B cell (primary cell): ENCODE results near the gene SLF2. TPM values are rescaled to one million over a fixed set of nuclear protein-coding genes. Genes with fewer than 3 reads are reported as not detected.

Experiments used
- ATAC-seq: fragments of 200-7000 bp; cut with Tn5 transposase; one replicate; pipeline ENCODE4 v1.10.0; 2021; ENCODE audit warnings: low read depth, mild to moderate bottlenecking, moderate number of reproducible peaks, moderate library complexity
- CTCF ChIA-PET: fragments of 350-600 bp; sonication (Branson Sonifier 250); formaldehyde crosslinking; loops from one replicate; lab custom pipeline; 2021; ENCODE audit warnings: antibody characterized with exemption, inconsistent platforms; lab: Charles Lee
- POLR2A ChIA-PET: fragments of 350-600 bp; sonication (Branson Sonifier 250); formaldehyde crosslinking; loops from one replicate; lab custom pipeline; 2021; ENCODE audit warnings: antibody characterized with exemption; lab: Charles Lee
- DNase-seq: peaks from one replicate; pipeline ENCODE4 v3.0.0; 2013
- H2AFZ ChIP-seq: 2 replicates; pipeline ENCODE4 v1.6.1; 2012; ENCODE audit warnings: mild to moderate bottlenecking, low read depth, low read length; ENCODE audit not compliant: insufficient read depth, poor library complexity, severe bottlenecking
- H3K27ac ChIP-seq, 2 donors: 1 replicate in 1 of 2; 2 replicates in 1 of 2; pipeline ENCODE4 v1.5.1; 2012 to 2013; ENCODE audit warnings: low read length in 2 of 2, mild to moderate bottlenecking in 2 of 2, moderate library complexity in 1 of 2
- H3K27me3 ChIP-seq, 4 experiments: fragments of 200-600 bp in 1 of 4; sonication (generic) in 1 of 4; replicated peaks in 1 of 4; 1 replicate in 2 of 4; 2 replicates in 2 of 4; pipeline versions ENCODE4 v1.6.1 to v1.7.0; 2013 to 2016; ENCODE audit warnings: low read length in 3 of 4, mild to moderate bottlenecking in 2 of 4, mixed read lengths in 1 of 4, moderate library complexity in 1 of 4; ENCODE audit not compliant: insufficient read depth in 4 of 4, control insufficient read depth in 3 of 4; ENCODE audit errors: control extremely low read depth in 1 of 4
- H3K36me3 ChIP-seq, 2 experiments: replicated peaks in 1 of 2; 1 replicate in 1 of 2; 2 replicates in 1 of 2; pipeline versions ENCODE4 v1.6.1 to v1.7.1; 2013; ENCODE audit warnings: low read length in 1 of 2; ENCODE audit not compliant: insufficient read depth in 2 of 2, control insufficient read depth in 1 of 2; ENCODE audit errors: control extremely low read depth in 1 of 2, extremely low read depth in 1 of 2
- H3K4me1 ChIP-seq, 2 donors: fragments of 200-600 bp in 1 of 2; sonication (generic) in 1 of 2; 1 replicate in 1 of 2; 2 replicates in 1 of 2; pipeline versions ENCODE4 v1.5.1 to v1.6.1; 2013 to 2017; ENCODE audit warnings: low read length in 2 of 2; ENCODE audit not compliant: control insufficient read depth in 2 of 2, insufficient read depth in 2 of 2
- H3K4me2 ChIP-seq: replicated peaks from 2 replicates; pipeline ENCODE3; 2012; ENCODE audit warnings: mild to moderate bottlenecking, low read depth, low read length; ENCODE audit not compliant: poor library complexity, severe bottlenecking
- H3K4me3 ChIP-seq, 5 experiments: fragments of 200-600 bp in 1 of 5; sonication (generic) in 1 of 5; 1 replicate in 3 of 5; 2 replicates in 2 of 5; pipeline versions ENCODE4 v1.5.1 to v1.7.0; 2011 to 2016; ENCODE audit warnings: low read length in 4 of 5, mild to moderate bottlenecking in 4 of 5, low read depth in 2 of 5, control low read depth in 1 of 5, moderate library complexity in 1 of 5; ENCODE audit not compliant: insufficient read depth in 1 of 5; ENCODE audit errors: control extremely low read depth in 1 of 5, extremely low read depth in 1 of 5
- H3K79me2 ChIP-seq: fragments of 200-600 bp; sonication (generic); one replicate; pipeline ENCODE4 v1.6.0; 2016; ENCODE audit warnings: low read length; ENCODE audit not compliant: control insufficient read depth, insufficient read depth
- H3K9ac ChIP-seq: fragments of 200-600 bp; sonication (generic); 2 replicates; pipeline ENCODE4 v1.6.1; 2017; ENCODE audit warnings: mild to moderate bottlenecking, low read length, moderate library complexity
- H3K9me3 ChIP-seq, 3 donors: one replicate each; pipeline versions ENCODE4 v1.6.1 to v1.7.1; 2013; ENCODE audit warnings: low read length in 2 of 3; ENCODE audit not compliant: control insufficient read depth in 2 of 3, insufficient read depth in 1 of 3; ENCODE audit errors: control extremely low read depth in 1 of 3
- H4K20me1 ChIP-seq: 2 replicates; pipeline ENCODE4 v1.6.0; 2012; ENCODE audit warnings: mild to moderate bottlenecking, low read length; ENCODE audit not compliant: insufficient read depth, control insufficient read depth, poor library complexity, severe bottlenecking
- H3K27ac Mint-ChIP-seq: one replicate; pipeline ENCODE4 v1.8.0; 2021; ENCODE audit warnings: mixed read lengths
- H3K27me3 Mint-ChIP-seq: one replicate; pipeline ENCODE4 v1.8.0; 2021; ENCODE audit warnings: mixed read lengths
- H3K4me1 Mint-ChIP-seq: one replicate; pipeline ENCODE4 v1.8.0; 2021; ENCODE audit warnings: mixed read lengths
- H3K4me3 Mint-ChIP-seq: one replicate; pipeline ENCODE4 v1.8.0; 2021; ENCODE audit warnings: mixed read lengths
- H3K9me3 Mint-ChIP-seq: one replicate; pipeline ENCODE4 v1.8.0; 2022; ENCODE audit warnings: mixed read lengths; ENCODE audit not compliant: insufficient read depth
- CTCF ChIP-seq: fragments of 200-600 bp; IDR thresholded peaks from one replicate; pipeline ENCODE4 v1.8.0; 2022; ENCODE audit warnings: antibody characterized with exemption, mild to moderate bottlenecking
- EZH2 ChIP-seq: IDR thresholded peaks from 2 replicates; pipeline ENCODE4 v1.6.1; 2012; ENCODE audit warnings: borderline replicate concordance, low read depth, mild to moderate bottlenecking, moderate library complexity, low read length; ENCODE audit not compliant: insufficient read depth, poor library complexity, severe bottlenecking
- WGBS: methylation state at CpG from one replicate; pipeline ENCODE4 v1.1.5; 2013; ENCODE audit warnings: missing lambda C conversion rate; ENCODE audit not compliant: insufficient coverage; 5-methylcytosine and 5-hydroxymethylcytosine counted together
- intact Hi-C: fragments of 100-400 bp; cut with micrococcal nuclease; formaldehyde crosslinking; loops from one replicate; pipeline ENCODE4 v1.10.0; 2022
- polyA plus RNA-seq: library from polyadenylated mRNA; depleted of rRNA; stranded (reverse); fragments of >200 nt; gene quantifications from 2 replicates; pipeline ENCODE4 v1.2.3, GENCODE V29; 2012
- total RNA-seq, 2 donors: library from RNA; stranded (reverse); fragments of 120-200 nt in 1 of 2; gene quantifications; 1 replicate in 1 of 2; 2 replicates in 1 of 2; pipeline versions ENCODE4 v1.2.3 to v1.2.4, GENCODE V29; 2013 to 2022

The SLF2 gene
- total and polyA plus RNA-seq, 2 donors (not counting 1 experiment from before 2014, with no cell fraction given), result 11.8 to 65.6 TPM

GRCh38 chr10:100872034-100872791 is 40.5 kb upstream of the SLF2 start:
- no peak overlapping the region for H3K27ac Mint-ChIP-seq
- no peak for TF ChIP-seq EZH2
- peak; percentile 70 for TF ChIP-seq CTCF
- H3K36me3 ChIP-seq, result no peaks in the 10 kb centered on the region
- no peak overlapping the region for H3K4me2 ChIP-seq
- H4K20me1 ChIP-seq, result no peaks in the 10 kb centered on the region
- WGBS, result 91% methylated on average over 6 of the region's 11 CpGs
- H3K4me3 ChIP-seq, result no peak overlapping the region
- no peaks in the 10 kb centered on the region for H3K79me2 ChIP-seq
- CTCF ChIA-PET, result interaction anchor here (1.2 to 2.6 kb wide), 5 partner anchors 9 to 334 kb away, joined by 3 to 11 read pairs (median 4); no protein-coding TSS in a partner anchor
- ATAC-seq, result peak; percentile 54
- H3K9ac ChIP-seq, result no peak overlapping the region
- H3K4me1 ChIP-seq, result no peaks in the 10 kb centered on the region
- peak; percentile 66 for DNase-seq
- no peaks in the 10 kb centered on the region for H3K9me3 Mint-ChIP-seq
- H2AFZ ChIP-seq, result no peak overlapping the region
- H3K27me3 Mint-ChIP-seq, result peaks cover 31% of the 10 kb centered on the region
- no peak overlapping the region for H3K4me3 Mint-ChIP-seq
- no peak overlapping the region for H3K27ac ChIP-seq
- intact Hi-C loops, result loop anchor here (2.0 to 10.0 kb wide), 2 partner anchors 309 to 437 kb away; no protein-coding TSS in a partner anchor
- H3K9me3 ChIP-seq, result no peaks in the 10 kb centered on the region
- peaks cover 0 to 17% (median 1%) of the 10 kb centered on the region in 4 experiments for H3K27me3 ChIP-seq
- POLR2A ChIA-PET, result no interaction called here
- H3K4me1 Mint-ChIP-seq, result no peaks in the 10 kb centered on the region
